Panc1 (cell line): ENCODE results near the gene EARS2.

Source experiments
- POLR2AphosphoS5 ChIP-seq: IDR thresholded peaks from 2 replicates; pipeline ENCODE4 v1.6.1; 2012; ENCODE audit warnings: mild to moderate bottlenecking, low read depth, low read length, moderate library complexity
- TF ChIP-seq, protein P1 (sequence below): fragments of 450-650 bp; IDR thresholded peaks from 2 replicates; pipeline ENCODE4 v1.5.1; 2017; ENCODE audit warnings: mild to moderate bottlenecking

DNA sequence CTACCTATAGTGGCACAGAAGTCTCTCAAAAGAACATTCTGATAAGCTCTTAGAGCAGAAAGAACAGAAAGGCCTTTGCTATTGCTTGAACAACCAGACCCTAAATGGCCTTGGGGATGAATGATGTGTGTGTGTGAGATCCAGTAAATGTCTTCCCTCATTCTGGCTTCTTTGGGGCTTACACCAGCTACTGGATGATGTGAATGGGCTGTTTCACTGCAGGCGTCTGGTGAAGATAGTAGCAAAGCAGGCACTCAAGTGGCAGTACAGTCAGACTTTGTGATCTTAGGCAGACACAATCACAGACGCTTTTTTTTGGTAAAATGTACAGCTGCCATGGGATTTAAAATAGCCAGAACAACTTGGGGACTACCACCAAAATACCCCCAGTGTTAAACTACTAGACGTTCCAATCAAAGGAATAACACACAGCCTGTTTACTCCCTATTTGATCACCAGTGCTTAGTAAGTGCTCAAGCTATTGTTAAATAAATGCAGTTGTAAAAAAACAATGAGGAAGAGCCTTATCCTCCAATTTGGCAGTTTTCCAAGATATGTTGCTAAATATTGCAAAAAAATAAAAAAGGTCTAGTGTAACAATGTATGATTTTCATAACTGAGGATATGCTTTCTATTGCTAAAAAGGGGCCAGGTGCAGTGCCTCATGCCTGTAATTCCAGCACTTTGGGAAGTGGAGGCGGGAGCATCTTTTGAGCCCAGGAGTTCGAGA, 21.1 kb upstream of the EARS2 start:
- TF ChIP-seq, protein P1, sequence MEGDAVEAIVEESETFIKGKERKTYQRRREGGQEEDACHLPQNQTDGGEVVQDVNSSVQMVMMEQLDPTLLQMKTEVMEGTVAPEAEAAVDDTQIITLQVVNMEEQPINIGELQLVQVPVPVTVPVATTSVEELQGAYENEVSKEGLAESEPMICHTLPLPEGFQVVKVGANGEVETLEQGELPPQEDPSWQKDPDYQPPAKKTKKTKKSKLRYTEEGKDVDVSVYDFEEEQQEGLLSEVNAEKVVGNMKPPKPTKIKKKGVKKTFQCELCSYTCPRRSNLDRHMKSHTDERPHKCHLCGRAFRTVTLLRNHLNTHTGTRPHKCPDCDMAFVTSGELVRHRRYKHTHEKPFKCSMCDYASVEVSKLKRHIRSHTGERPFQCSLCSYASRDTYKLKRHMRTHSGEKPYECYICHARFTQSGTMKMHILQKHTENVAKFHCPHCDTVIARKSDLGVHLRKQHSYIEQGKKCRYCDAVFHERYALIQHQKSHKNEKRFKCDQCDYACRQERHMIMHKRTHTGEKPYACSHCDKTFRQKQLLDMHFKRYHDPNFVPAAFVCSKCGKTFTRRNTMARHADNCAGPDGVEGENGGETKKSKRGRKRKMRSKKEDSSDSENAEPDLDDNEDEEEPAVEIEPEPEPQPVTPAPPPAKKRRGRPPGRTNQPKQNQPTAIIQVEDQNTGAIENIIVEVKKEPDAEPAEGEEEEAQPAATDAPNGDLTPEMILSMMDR: no peak
- no peak for TF ChIP-seq POLR2AphosphoS5
